ENCODE results near the gene HNF4A. TPM values are rescaled to one million over a fixed set of nuclear protein-coding genes. Genes with fewer than 3 reads are reported as not detected.

The HNF4A gene
- total and polyA plus RNA-seq, 2 of the 13 experiments (the other 11 are each of a cell fraction or from before 2014, with no cell fraction given) = 80.9 to 169 TPM

DNA sequence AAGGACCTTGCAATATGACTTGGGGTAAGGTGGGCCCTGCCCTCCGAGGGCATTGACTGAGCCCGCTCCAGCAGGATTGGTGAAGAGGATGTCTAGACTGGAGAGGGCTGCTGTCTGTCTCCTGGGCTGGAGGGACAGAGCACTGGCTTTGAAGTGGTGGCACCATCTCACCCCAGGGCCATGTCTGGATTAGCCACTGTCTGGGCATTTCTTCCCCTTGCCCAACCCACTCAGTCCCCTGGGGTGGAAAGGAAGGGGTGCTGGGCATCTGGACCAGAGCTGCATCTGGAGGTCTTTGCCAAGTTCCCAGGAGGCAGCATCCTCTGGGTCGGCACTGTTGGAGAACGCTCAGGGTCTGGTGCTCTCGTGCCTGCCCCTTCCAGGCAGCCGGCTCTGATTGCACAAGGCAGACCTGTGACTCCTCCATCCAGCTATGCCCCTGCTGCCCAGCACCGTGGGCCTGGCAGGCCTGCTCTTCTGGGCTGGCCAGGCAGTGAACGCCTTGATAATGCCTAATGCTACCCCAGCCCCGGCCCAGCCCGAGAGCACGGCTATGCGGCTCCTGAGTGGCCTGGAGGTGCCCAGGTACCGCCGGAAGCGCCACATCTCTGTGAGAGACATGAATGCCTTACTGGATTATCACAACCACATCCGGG, 18.6 kb upstream of the HNF4A start, which contains the start of gene R3HDML:
Gene R3HDML, plus strand, starts transcription at position 319 of the 656 bp plus-strand sequence. Its CDS starts 115 bp downstream, at position 434.
- peak within 1 kb of the TSS; percentile 65 for H3K4me2 ChIP-seq (ENCODE audit: low read depth, low read length)
- 49% methylated on average over 16 of the region's 16 CpGs for WGBS (ENCODE audit: low lambda C conversion rate)
- ATAC-seq = peak; percentile 25
- TF ChIP-seq ELF3 (CRISPR knock-in tag; IDR thresholded peaks at IDR 0.05) (no peak), PCBP1 (IDR thresholded peaks at IDR 0.05; ENCODE audit: borderline replicate concordance, low read depth, low read length) (0 out of 2 replicates have a peak, but pooled peaks have one; percentile 49), TBP (CRISPR knock-in tag; IDR thresholded peaks at IDR 0.05) (no peak), ZNF678 (CRISPR knock-in tag; IDR thresholded peaks at IDR 0.05) (no peak), GTF2F1 (IDR thresholded peaks at IDR 0.05; ENCODE audit: low read length) (no peak), SIN3B (IDR thresholded peaks at IDR 0.05; ENCODE audit: low read length) (no peak), PHF5A (CRISPR knock-in tag; IDR thresholded peaks at IDR 0.05; ENCODE audit: low read depth, unreplicated experiment) (no peak), ZNF878 (CRISPR knock-in tag; IDR thresholded peaks at IDR 0.05) (no peak), ZNF17 (CRISPR knock-in tag; IDR thresholded peaks at IDR 0.05) (no peak), HES4 (CRISPR knock-in tag; IDR thresholded peaks at IDR 0.05; ENCODE audit: borderline replicate concordance) (peak; percentile 25; the same call in 1 of the 2 replicates), ISL2 (CRISPR knock-in tag; IDR thresholded peaks at IDR 0.05) (no peak), ZNF446 (CRISPR knock-in tag; IDR thresholded peaks at IDR 0.05) (no peak), ZNF768 (CRISPR knock-in tag; IDR thresholded peaks at IDR 0.05) (peak; percentile 56; the same call in 1 of the 2 replicates), NR1H2 (CRISPR knock-in tag; IDR thresholded peaks at IDR 0.05; ENCODE audit: borderline replicate concordance, low read depth) (no peak), SMC3 (IDR thresholded peaks at IDR 0.05; ENCODE audit: low read length) (no peak), GLI4 (CRISPR knock-in tag; IDR thresholded peaks at IDR 0.05; ENCODE audit: borderline replicate concordance) (no peak), CENPT (CRISPR knock-in tag; IDR thresholded peaks at IDR 0.05; ENCODE audit: low read depth) (0 out of 2 replicates have a peak, but pooled peaks have one; percentile 73)
- TF ChIP-seq, protein P1, sequence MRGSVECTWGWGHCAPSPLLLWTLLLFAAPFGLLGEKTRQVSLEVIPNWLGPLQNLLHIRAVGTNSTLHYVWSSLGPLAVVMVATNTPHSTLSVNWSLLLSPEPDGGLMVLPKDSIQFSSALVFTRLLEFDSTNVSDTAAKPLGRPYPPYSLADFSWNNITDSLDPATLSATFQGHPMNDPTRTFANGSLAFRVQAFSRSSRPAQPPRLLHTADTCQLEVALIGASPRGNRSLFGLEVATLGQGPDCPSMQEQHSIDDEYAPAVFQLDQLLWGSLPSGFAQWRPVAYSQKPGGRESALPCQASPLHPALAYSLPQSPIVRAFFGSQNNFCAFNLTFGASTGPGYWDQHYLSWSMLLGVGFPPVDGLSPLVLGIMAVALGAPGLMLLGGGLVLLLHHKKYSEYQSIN (CRISPR knock-in tag; IDR thresholded peaks at IDR 0.05; ENCODE audit: borderline replicate concordance) = no peak
- TF ChIP-seq, protein P2, sequence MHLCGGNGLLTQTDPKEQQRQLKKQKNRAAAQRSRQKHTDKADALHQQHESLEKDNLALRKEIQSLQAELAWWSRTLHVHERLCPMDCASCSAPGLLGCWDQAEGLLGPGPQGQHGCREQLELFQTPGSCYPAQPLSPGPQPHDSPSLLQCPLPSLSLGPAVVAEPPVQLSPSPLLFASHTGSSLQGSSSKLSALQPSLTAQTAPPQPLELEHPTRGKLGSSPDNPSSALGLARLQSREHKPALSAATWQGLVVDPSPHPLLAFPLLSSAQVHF (CRISPR knock-in tag; IDR thresholded peaks at IDR 0.05) = no peak
- TF ChIP-seq, protein P3, sequence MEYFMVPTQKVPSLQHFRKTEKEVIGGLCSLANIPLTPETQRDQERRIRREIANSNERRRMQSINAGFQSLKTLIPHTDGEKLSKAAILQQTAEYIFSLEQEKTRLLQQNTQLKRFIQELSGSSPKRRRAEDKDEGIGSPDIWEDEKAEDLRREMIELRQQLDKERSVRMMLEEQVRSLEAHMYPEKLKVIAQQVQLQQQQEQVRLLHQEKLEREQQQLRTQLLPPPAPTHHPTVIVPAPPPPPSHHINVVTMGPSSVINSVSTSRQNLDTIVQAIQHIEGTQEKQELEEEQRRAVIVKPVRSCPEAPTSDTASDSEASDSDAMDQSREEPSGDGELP (IDR thresholded peaks at IDR 0.05; ENCODE audit: borderline replicate concordance, low read depth) = no peak
- TF ChIP-seq, protein P4, sequence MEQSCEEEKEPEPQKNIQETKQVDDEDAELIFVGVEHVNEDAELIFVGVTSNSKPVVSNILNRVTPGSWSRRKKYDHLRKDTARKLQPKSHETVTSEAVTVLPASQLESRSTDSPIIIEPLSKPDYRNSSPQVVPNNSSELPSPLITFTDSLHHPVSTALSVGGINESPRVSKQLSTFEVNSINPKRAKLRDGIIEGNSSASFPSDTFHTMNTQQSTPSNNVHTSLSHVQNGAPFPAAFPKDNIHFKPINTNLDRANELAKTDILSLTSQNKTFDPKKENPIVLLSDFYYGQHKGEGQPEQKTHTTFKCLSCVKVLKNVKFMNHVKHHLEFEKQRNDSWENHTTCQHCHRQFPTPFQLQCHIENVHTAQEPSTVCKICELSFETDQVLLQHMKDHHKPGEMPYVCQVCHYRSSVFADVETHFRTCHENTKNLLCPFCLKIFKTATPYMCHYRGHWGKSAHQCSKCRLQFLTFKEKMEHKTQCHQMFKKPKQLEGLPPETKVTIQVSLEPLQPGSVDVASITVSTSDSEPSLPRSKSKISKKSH (CRISPR knock-in tag; IDR thresholded peaks at IDR 0.05; ENCODE audit: borderline replicate concordance) = no peak

More for the DNA sequence above, 18.6 kb upstream of the HNF4A start, which contains the start of gene R3HDML:
- POLR2A ChIA-PET = no interaction called here
- intact Hi-C loops (cut with micrococcal nuclease; ENCODE audit: unreplicated experiment) (no loop called here), in situ Hi-C loops (cut with HindIII; ENCODE audit: extremely low pct_ligation_motif_present, low pct_unique_long_range_greater_than_20kb) (no loop called here)
- DNase-seq (ENCODE audit: low spot score) = no peak
- Histone ChIP-seq H3K4me1 (ENCODE audit: insufficient read depth, low read length) (peaks cover 33% of the 10 kb centered on the region), H3K9me3 (ENCODE audit: low read length) (no peaks in the 10 kb centered on the region), H3K27ac (ENCODE audit: extremely low read length, insufficient read depth, low read length) (no peak within 1 kb of the TSS), H4K20me1 (ENCODE audit: insufficient read depth, low read length) (no peaks in the 10 kb centered on the region), H3K4me3 (replicated peaks in 1 of 3; ENCODE audit: insufficient read depth in 1 of 3, low read depth in 2 of 3, low read length in 3 of 3) (peak within 1 kb of the TSS in 2 of 3 experiments; percentile 8 to 57; a peak in 2 of 6 replicates), H3K27me3 (ENCODE audit: control insufficient read depth in 1 of 2, insufficient read depth in 2 of 2, low read length in 2 of 2) (peaks cover 6 to 49% of the 10 kb centered on the region in 2 experiments; a peak in 4 of 5 replicates), H2AFZ (ENCODE audit: low read length) (no peak within 1 kb of the TSS), H3K79me2 (ENCODE audit: insufficient read depth, low read length) (no peaks in the 10 kb centered on the region), H3K36me3 (replicated peaks in 1 of 2; ENCODE audit: control insufficient read depth in 1 of 2, insufficient read depth in 2 of 2, low read length in 2 of 2) (no peaks in the 10 kb centered on the region), H3K9ac (ENCODE audit: insufficient read depth, low read depth, low read length) (no peak within 1 kb of the TSS)
- no TSS peak for BruUV-seq (replicated peaks)
- FAIRE-seq = no peak
- CTCF ChIA-PET (ENCODE audit: low intra/inter-chr PET ratio, low total read pairs) = no interaction called here
